T47D (cell line): ENCODE measurements around the gene IRF2BP2.

Experiments used
- DNase-seq, 2 experiments: peaks; one replicate each; pipeline versions ENCODE4 v3.0.0 to v3.0.0-alpha.2; 2011 to 2012; ENCODE audit warnings: low read depth in 1 of 2, low spot score in 1 of 2
- JUND ChIP-seq: IDR thresholded peaks from 2 replicates; pipeline ENCODE4 v1.6.1; 2012; ENCODE audit warnings: low read depth
- in situ Hi-C: cut with HindIII; loops from 2 replicates; pipeline ENCODE4 v1.10.0; 2016; ENCODE audit warnings: low sequenced_read_pairs, low pct_unique_long_range_greater_than_20kb

IRF2BP2 gene

DNA sequence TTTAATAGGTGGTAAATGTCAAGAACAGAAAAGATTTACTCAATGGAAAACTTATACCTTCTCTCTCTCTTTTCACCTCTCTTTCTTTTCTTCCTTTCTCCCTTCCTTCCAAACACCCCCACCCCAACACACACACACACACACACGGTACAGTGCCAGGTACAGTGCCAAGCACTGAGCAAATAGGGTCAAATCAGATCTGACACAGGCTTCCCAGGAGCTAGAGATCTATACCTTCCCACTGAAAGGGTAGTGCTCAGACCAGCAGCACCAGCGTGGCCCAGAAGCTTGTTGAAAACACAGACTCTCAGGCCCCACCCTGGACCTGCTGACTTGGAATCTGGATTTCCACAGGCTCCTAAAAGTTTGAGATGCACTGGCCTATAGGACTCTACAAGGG, 31.9 kb downstream of the IRF2BP2 start:
- TF ChIP-seq JUND, result no peak
- in situ Hi-C loops, result no loop called here
- DNase-seq, result no peak

DNA sequence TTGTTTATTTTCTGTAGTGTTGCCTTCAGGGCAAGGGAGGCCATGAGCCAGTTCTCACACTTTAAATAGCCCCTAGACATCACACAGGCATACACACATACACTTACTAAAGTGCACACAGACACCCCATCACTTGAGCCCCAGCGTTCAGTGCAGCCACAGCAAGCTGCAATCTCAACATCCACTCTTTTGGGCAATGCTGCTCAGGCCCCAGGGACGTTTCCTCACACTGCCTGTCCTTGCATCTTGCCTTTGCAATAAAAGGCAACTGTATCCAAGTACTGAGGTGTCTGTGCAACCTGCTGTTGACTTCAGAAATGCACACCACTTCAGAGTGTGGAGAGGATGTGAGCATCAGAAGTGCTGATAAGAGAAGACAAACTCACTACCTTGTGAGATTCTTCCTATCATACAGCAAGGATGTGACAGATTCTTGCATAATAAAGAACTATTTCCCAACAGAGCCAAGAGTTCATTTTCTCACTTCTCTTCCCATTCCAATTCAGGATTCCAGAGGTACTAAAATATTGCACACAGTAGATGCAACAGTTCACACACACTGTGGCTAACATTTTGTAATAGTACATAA, 36.2 kb downstream of the IRF2BP2 start:
- DNase-seq, result peak in 1 of 2 experiments; percentile 50
- in situ Hi-C loops, result no loop called here
- TF ChIP-seq JUND, result no peak

DNA sequence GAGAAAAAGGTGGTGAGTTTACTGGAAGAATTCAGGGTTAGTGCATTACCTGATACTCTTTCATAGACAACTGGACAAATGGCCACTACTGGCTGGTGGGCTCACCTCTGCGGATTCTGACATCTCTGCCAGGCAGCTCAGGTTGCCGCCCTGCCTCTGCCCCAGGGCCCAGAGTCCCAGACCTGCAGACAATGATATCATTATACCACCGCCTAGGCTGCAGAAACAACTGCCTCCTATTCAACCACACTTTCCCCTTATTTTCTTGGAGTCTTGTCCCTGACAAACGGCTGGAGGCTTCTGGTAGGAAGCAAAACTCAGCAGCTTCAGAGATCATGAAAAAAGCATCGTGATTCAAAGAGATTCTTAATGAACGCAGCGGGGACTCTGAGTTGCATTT, 37.0 kb downstream of the IRF2BP2 start:
- TF ChIP-seq JUND, result no peak
- no peak for DNase-seq
- in situ Hi-C loops, result no loop called here

- no peak for DNase-seq
- in situ Hi-C loops, result no loop called here
- no peak for TF ChIP-seq JUND
Observed at GRCh38 chr1:234571702-234572101, 38.3 kb downstream of the IRF2BP2 start.

GRCh38 chr1:234570329-234571120, 39.5 kb downstream of the IRF2BP2 start:
- no peak for TF ChIP-seq JUND
- in situ Hi-C loops, result no loop called here
- DNase-seq, result no peak

DNA sequence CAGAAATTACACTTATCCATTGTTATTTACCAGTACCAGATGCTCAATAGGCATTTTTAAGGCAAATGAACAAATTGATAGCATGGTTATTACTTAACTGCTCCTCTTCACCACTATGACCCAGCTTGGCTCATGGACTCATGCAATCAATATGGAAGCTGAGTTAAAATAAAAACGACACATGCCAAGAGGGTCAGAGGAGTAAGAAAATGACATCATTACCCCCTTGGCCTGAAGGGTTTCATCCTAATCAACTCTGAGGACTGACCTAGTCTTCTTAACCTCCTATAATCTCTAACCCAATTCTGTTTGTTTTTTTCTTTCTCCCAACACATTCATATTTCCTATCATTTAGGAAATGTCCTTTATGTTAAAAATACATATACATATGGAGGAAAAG, 41.6 kb downstream of the IRF2BP2 start:
- TF ChIP-seq JUND, result no peak
- in situ Hi-C loops, result no loop called here
- no peak for DNase-seq

DNA sequence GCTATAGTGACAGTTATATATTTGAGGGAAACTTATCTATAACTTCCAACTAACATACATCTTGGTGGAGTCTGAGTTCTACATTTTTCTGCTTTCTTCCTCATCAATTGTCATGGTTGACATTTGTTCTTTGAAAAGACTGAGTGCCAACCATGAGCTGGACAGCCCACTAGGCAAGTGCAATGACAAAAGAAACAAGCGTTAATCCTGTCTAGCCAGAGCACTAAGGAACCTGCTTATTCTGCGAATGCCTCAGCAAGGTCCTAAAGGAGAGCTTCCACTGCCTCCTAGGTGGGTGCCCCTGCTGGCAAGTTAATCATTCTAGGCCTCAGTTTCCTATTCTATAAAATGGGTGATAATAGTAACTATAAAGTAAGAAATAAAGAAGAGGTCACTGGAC, 44.8 kb downstream of the IRF2BP2 start:
- TF ChIP-seq JUND, result no peak
- in situ Hi-C loops, result no loop called here
- peak in 1 of 2 experiments; percentile 23 for DNase-seq

GRCh38 chr1:234564035-234565029, 45.6 kb downstream of the IRF2BP2 start:
- DNase-seq, result peak; percentile 76 to 89
- peak; percentile 88 for TF ChIP-seq JUND
- in situ Hi-C loops, result no loop called here

- no peak for TF ChIP-seq JUND
- no peak for DNase-seq
- in situ Hi-C loops, result no loop called here
Observed at GRCh38 chr1:234562334-234562733, 47.6 kb downstream of the IRF2BP2 start.

- in situ Hi-C loops, result no loop called here
- no peak for DNase-seq
- TF ChIP-seq JUND, result no peak
Observed at GRCh38 chr1:234561319-234561718, 48.7 kb downstream of the IRF2BP2 start.

GRCh38 chr1:234559902-234560676, 49.9 kb downstream of the IRF2BP2 start:
- no peak for TF ChIP-seq JUND
- no peak for DNase-seq
- in situ Hi-C loops, result no loop called here

- no peak for DNase-seq
- no peak for TF ChIP-seq JUND
- in situ Hi-C loops, result no loop called here
Observed at GRCh38 chr1:234559152-234559901, 50.7 kb downstream of the IRF2BP2 start.
